CD4-positive, alpha-beta T cell treated with Interleukin-15 for 1 hour (primary cell): ENCODE results near the gene GZMM.
"Not testable (repeated sequence)": the region's sequence is repeated elsewhere in the genome, so short reads cannot be mapped to it uniquely, and the experiment has no call there.

ENCODE experiments used
- DNase-seq: peaks from one replicate; pipeline ENCODE4 v3.0.0-alpha.2; 2020

GZMM gene

GRCh38 chr19:583968-584239 lies 40.1 kb downstream of the GZMM start:
- no peak for DNase-seq

- peak; percentile 63 for DNase-seq
Measured at GRCh38 chr19:584240-585001, 40.6 kb downstream of the GZMM start.

GRCh38 chr19:585146-585545 lies 41.3 kb downstream of the GZMM start:
- DNase-seq, result not testable (repeated sequence)

GRCh38 chr19:585551-586110 lies 41.8 kb downstream of the GZMM start:
- no peak for DNase-seq

- DNase-seq, result peak; percentile 57
Measured at GRCh38 chr19:588093-588740, 44.4 kb downstream of the GZMM start.

- no peak for DNase-seq
Measured at GRCh38 chr19:588741-589692, 45.2 kb downstream of the GZMM start.

GRCh38 chr19:589693-590395 lies 46.0 kb downstream of the GZMM start, which contains the start of gene HCN2:
Gene HCN2 (plus strand): TSS chr19:589881. CDS start chr19:589946, 65 bp downstream.
- no peak for DNase-seq

- no peak for DNase-seq
Measured at GRCh38 chr19:590396-590745, 46.5 kb downstream of the GZMM start.

- DNase-seq, result no peak
Measured at GRCh38 chr19:590750-591098, 46.9 kb downstream of the GZMM start.

- DNase-seq, result no peak
Measured at GRCh38 chr19:591099-591958, 47.5 kb downstream of the GZMM start.

GRCh38 chr19:592101-592500 lies 48.2 kb downstream of the GZMM start:
- DNase-seq, result no peak

- no peak for DNase-seq
Measured at GRCh38 chr19:593055-593454, 49.2 kb downstream of the GZMM start.

GRCh38 chr19:593505-593904 lies 49.7 kb downstream of the GZMM start:
- DNase-seq, result no peak

- DNase-seq, result no peak
Measured at GRCh38 chr19:594265-594870, 50.5 kb downstream of the GZMM start.

- no peak for DNase-seq
Measured at GRCh38 chr19:595326-596262, 51.7 kb downstream of the GZMM start.

- DNase-seq, result no peak
Measured at GRCh38 chr19:596263-596655, 52.4 kb downstream of the GZMM start.

- no peak for DNase-seq
Measured at GRCh38 chr19:597406-598315, 53.8 kb downstream of the GZMM start.
